ENCODE data around the gene MORN1.

The MORN1 gene

DNA sequence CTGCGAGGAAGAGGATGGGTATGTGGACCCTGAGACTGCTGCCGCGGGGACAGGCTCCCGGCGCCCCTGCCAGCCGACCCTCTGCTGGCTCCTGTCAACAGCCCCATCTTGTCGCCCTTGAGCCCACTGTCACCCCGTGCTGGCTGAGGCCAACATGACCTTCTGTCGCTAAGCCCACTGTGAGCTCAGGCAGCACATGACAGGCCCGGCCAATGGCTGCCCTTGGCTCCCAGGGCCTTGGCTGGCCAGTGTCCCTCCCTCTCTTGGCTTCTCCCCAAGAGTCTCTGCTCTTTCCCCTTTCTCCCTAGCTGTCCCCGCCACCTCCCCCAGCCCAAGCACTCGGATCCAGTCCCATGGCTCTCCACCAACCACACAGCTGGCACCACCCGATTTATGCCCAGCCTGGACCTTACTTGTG lies 17.5 kb upstream of the MORN1 start:
- Histone ChIP-seq H3K4me1 (no peaks in the 10 kb centered on the region; the same call in 1 of the 2 replicates), H3K27me3 (no peaks in the 10 kb centered on the region), H3K9me3 (no peaks in the 10 kb centered on the region), H3K36me3 (peaks cover 3% of the 10 kb centered on the region), H3K4me3 (ENCODE audit: low read depth, low read length) (no peak overlapping the region)
- DNase-seq: no peak
- TF ChIP-seq, protein P1, sequence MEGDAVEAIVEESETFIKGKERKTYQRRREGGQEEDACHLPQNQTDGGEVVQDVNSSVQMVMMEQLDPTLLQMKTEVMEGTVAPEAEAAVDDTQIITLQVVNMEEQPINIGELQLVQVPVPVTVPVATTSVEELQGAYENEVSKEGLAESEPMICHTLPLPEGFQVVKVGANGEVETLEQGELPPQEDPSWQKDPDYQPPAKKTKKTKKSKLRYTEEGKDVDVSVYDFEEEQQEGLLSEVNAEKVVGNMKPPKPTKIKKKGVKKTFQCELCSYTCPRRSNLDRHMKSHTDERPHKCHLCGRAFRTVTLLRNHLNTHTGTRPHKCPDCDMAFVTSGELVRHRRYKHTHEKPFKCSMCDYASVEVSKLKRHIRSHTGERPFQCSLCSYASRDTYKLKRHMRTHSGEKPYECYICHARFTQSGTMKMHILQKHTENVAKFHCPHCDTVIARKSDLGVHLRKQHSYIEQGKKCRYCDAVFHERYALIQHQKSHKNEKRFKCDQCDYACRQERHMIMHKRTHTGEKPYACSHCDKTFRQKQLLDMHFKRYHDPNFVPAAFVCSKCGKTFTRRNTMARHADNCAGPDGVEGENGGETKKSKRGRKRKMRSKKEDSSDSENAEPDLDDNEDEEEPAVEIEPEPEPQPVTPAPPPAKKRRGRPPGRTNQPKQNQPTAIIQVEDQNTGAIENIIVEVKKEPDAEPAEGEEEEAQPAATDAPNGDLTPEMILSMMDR (IDR thresholded peaks at IDR 0.05; ENCODE audit: low read depth, low read length): no peak

DNA sequence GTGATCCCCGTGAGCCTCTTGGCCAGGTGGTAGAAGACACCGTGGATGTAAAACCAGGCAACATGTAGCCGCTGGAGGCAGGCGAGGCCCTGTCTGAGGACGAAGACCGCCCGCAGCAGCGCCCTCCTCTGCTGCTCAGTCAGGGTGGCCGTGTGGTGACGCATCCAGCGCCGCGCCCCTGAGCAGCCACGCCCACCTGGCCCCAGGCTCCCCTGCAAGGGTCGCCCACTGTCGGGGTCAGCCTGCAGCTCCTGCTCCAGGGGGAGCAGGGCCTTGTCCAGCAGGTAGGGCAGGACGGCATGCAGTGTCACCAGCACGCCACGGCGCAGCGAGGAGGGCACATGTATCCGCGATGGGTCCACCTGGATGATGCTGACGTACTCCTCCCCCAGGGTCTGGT lies 17.1 kb upstream of the MORN1 start:
- no peak for DNase-seq
- Histone ChIP-seq H3K36me3 (peaks cover 3% of the 10 kb centered on the region), H3K27me3 (no peaks in the 10 kb centered on the region), H3K4me3 (ENCODE audit: low read depth, low read length) (no peak overlapping the region), H3K9me3 (no peaks in the 10 kb centered on the region), H3K4me1 (no peaks in the 10 kb centered on the region)
- TF ChIP-seq, protein P1 (IDR thresholded peaks at IDR 0.05; ENCODE audit: low read depth, low read length): no peak

DNA sequence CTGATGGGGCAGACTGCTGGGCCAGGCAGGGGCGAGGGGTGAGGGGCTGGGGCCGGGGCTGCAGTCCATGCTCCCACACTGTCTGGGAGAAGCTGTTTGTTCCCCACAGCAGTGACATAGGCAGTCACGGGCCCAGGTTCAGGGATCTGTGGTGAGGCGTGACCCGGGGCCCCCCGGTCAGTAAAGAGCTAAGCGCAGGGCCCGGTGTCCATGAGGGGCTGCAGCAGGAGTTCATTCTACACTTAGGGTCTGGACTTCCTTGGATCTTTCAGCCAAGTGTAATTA lies 16.6 kb upstream of the MORN1 start:
- Histone ChIP-seq H3K36me3 (peaks cover 3% of the 10 kb centered on the region), H3K9me3 (no peaks in the 10 kb centered on the region), H3K27me3 (no peaks in the 10 kb centered on the region), H3K4me3 (ENCODE audit: low read depth, low read length) (no peak overlapping the region), H3K4me1 (no peaks in the 10 kb centered on the region)
- no peak for DNase-seq
- TF ChIP-seq, protein P1 (IDR thresholded peaks at IDR 0.05; ENCODE audit: low read depth, low read length): no peak

DNA sequence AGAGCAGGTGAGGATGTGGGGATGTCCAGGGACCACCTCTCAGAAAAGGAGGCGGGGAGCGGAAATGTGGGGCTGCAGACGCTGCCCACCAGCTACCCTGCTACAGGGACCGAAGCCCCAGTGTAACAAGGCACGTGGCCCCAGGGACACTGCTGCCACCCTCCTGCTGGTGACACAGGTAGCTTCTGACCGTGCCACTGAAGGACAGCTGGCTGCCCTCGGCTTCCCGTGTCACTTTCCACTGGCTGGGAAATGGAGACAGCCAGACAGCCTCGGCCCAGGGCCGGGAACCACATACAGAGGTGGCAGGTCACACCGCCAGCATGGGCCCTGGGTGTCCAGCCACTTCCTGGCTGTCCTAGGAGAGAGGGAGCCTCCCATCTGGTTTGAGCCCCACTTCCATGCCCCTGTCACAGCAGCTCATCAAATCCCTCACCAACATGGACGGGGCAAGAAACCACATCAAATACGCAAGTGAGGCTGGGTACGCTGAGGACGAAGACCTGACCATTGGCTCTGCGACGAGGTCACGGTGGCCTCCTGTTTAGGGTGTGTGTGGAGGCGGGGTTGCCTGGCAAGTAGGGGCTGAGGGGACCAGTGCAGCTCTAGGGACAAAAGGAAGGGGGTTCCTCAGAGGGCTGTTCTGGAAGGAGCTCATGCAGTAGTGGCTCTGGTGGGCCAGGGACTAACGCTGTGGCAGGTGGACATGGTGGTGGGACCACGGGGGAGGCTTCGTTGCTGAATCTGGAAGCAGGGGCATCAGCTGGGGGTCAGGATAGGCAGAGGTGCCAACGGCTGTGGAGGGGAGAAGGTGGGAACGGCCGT lies 16.0 kb upstream of the MORN1 start:
- H3K27me3 ChIP-seq: no peaks in the 10 kb centered on the region
- H3K4me1 ChIP-seq: no peaks in the 10 kb centered on the region
- H3K9me3 ChIP-seq: no peaks in the 10 kb centered on the region
- TF ChIP-seq, protein P1 (IDR thresholded peaks at IDR 0.05; ENCODE audit: low read depth, low read length): no peak
- DNase-seq: no peak
- H3K36me3 ChIP-seq: peaks cover 4% of the 10 kb centered on the region
- no peak overlapping the region for H3K4me3 ChIP-seq (ENCODE audit: low read depth, low read length)

DNA sequence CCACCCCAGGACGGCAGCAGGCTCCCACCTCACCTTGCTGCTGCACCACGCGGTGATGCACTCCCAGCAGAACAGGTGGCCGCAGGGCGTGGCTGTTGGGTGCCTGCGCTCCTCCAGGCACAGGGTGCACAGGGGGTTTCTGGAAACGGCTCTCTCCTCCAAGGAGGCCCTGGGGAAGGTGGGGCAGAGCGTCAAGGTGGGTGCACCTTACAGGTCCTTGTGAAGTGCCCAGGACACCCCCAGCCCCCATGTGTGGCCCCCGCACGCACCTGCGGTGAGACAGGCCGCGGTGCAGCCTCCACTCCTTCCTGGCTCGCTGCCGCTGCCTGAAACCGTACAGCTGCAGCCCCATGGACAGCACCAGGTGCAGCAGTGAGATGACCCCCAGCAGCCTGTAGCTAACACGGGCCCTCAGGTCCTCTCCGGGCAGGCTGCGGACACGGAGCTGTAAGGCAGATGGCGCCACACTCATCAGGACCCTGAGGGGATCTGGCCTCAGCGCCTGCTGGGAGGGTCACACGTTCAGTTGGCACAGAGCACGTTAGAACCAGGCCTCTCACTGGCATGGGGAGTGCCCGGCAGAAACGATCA lies 15.2 kb upstream of the MORN1 start:
- H3K4me1 ChIP-seq: no peaks in the 10 kb centered on the region
- peak; percentile 56 for DNase-seq
- TF ChIP-seq, protein P1 (IDR thresholded peaks at IDR 0.05; ENCODE audit: low read depth, low read length): peak; percentile 35
- H3K4me3 ChIP-seq (ENCODE audit: low read depth, low read length): no peak overlapping the region
- H3K36me3 ChIP-seq: peaks cover 11% of the 10 kb centered on the region
- no peaks in the 10 kb centered on the region for H3K9me3 ChIP-seq
- H3K27me3 ChIP-seq: no peaks in the 10 kb centered on the region

DNA sequence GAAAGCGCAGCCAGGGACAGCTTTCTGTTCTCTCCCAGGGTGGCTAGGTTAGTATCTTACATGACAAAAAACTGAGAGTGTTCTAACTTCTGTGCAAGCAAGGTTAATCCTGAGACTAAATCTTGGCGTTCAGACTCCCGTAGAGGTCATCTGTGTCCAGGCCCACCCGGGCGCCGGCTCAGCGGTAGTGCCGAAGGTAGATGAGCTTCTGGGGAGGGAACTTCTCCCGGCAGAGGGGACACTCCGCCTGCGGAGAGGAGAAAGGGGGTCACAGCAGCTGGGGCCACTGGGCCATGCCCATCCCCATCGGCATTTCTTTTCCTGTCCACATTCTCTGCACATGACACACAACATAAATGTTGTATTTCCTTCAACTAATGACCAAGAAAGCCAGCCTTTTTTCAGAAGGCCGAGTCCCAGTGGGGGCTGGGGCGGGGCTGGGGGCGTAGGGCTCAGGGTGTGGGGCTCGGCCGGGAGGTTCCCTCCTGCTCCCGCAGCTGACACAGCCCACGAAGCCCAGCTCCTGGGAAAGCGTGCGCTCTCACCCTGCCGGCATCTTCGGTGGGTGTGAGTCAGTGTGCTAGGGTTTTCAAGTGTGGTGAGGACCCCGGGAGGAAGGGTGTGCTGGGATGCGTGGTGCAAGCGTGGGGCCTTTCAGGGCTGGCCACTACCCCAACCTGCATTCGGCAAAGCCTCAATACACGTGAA lies 14.4 kb upstream of the MORN1 start:
- DNase-seq: no peak
- TF ChIP-seq, protein P1 (IDR thresholded peaks at IDR 0.05; ENCODE audit: low read depth, low read length): no peak
- Histone ChIP-seq H3K36me3 (peaks cover 11% of the 10 kb centered on the region), H3K4me1 (no peaks in the 10 kb centered on the region), H3K4me3 (ENCODE audit: low read depth, low read length) (no peak overlapping the region), H3K27me3 (no peaks in the 10 kb centered on the region), H3K9me3 (no peaks in the 10 kb centered on the region)

Measured in BE2C (cell line).